Upper lobe of left lung (tissue), 6 donors: ENCODE data around the gene SLCO3A1. TPM values are rescaled to one million over a fixed set of nuclear protein-coding genes. Genes with fewer than 3 reads are reported as not detected.
A peak's percentile ranks its signal among the peaks of the same experiment; 100 is the strongest.

ENCODE experiments used
- ATAC-seq, 2 donors: fragments of 200-7000 bp; cut with Tn5 transposase; one replicate each; pipeline ENCODE4 v1.9.1; 2022; ENCODE audit warnings: mild to moderate bottlenecking in 2 of 2, moderate library complexity in 2 of 2; ENCODE audit not compliant: low FRiP score in 2 of 2
- DNase-seq, 2 donors: peaks; one replicate each; pipeline ENCODE4 v3.0.0-alpha.2; 2019 to 2020
- H3K27ac ChIP-seq, 4 donors: fragments of 200-600 bp; sonication (generic); one replicate each; pipeline ENCODE4 v1.5.1; 2016 to 2019
- H3K27me3 ChIP-seq, 4 donors: fragments of 200-600 bp; sonication (generic); one replicate each; pipeline ENCODE4 v1.5.1; 2017 to 2019
- H3K36me3 ChIP-seq, 4 donors: fragments of 200-600 bp; sonication (generic); one replicate each; pipeline ENCODE4 v1.5.1; 2016 to 2019
- H3K4me1 ChIP-seq, 4 donors: fragments of 200-600 bp; sonication (generic); one replicate each; pipeline ENCODE4 v1.5.1; 2018 to 2019
- H3K4me3 ChIP-seq, 4 donors: fragments of 200-600 bp; sonication (generic); one replicate each; pipeline ENCODE4 v1.5.1; 2017 to 2019; ENCODE audit warnings: mild to moderate bottlenecking in 2 of 4, moderate library complexity in 1 of 4
- H3K9me3 ChIP-seq, 4 donors: fragments of 200-600 bp; sonication (generic); one replicate each; pipeline ENCODE4 v1.5.1; 2018 to 2019
- EP300 ChIP-seq, 4 donors: sonication (generic); formaldehyde crosslinking; IDR thresholded peaks; one replicate each; pipeline ENCODE4 v1.5.1; 2017; ENCODE audit warnings: antibody characterized with exemption in 4 of 4, control low read depth in 2 of 4
- POLR2A ChIP-seq, 4 donors: fragments of 450-650 bp; IDR thresholded peaks; one replicate each; pipeline ENCODE4 v1.5.1; 2016 to 2017; ENCODE audit warnings: antibody characterized with exemption in 4 of 4, mild to moderate bottlenecking in 2 of 4
- POLR2AphosphoS5 ChIP-seq, 2 donors: sonication (generic); formaldehyde crosslinking; IDR thresholded peaks; one replicate each; pipeline ENCODE4 v1.5.1; 2017; ENCODE audit warnings: antibody characterized with exemption in 2 of 2
- WGBS, 2 donors: methylation state at CpG; one replicate each; pipeline ENCODE4 v1.1.5; 2017 to 2018; 5-methylcytosine and 5-hydroxymethylcytosine counted together
- total RNA-seq, 6 donors: library from RNA; depleted of rRNA in 4 of 6; stranded (reverse); fragments of >200 nt in 4 of 6; gene quantifications; one replicate each; pipeline versions ENCODE4 v1.1.0 to v1.2.1, GENCODE V29; 2016 to 2021
- TF ChIP-seq, protein P1 (sequence below), 6 experiments: fragments of 450-650 bp in 4 of 6; fragments of 200-600 bp in 2 of 6; sonication (generic) in 2 of 6; IDR thresholded peaks; one replicate each; pipeline ENCODE4 v1.5.1; 2016 to 2019; ENCODE audit warnings: antibody characterized with exemption in 6 of 6
- donor health status: DM: no; HTN: no; CAD: no; lungs with moderate emphysema.
- donor health status: DM: no; HTN: yes; CAD: no; lungs with severe emphysema.

The SLCO3A1 gene
- total RNA-seq, 6 donors from 2014 or later: 29.3 to 56.6 (median 46.7) TPM

GRCh38 chr15:91929509-91929908, 76.0 kb downstream of the SLCO3A1 start:
- TF ChIP-seq, protein P1, sequence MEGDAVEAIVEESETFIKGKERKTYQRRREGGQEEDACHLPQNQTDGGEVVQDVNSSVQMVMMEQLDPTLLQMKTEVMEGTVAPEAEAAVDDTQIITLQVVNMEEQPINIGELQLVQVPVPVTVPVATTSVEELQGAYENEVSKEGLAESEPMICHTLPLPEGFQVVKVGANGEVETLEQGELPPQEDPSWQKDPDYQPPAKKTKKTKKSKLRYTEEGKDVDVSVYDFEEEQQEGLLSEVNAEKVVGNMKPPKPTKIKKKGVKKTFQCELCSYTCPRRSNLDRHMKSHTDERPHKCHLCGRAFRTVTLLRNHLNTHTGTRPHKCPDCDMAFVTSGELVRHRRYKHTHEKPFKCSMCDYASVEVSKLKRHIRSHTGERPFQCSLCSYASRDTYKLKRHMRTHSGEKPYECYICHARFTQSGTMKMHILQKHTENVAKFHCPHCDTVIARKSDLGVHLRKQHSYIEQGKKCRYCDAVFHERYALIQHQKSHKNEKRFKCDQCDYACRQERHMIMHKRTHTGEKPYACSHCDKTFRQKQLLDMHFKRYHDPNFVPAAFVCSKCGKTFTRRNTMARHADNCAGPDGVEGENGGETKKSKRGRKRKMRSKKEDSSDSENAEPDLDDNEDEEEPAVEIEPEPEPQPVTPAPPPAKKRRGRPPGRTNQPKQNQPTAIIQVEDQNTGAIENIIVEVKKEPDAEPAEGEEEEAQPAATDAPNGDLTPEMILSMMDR (IDR thresholded peaks at IDR 0.05): no peak
- DNase-seq (no peak), ATAC-seq (no peak)
- Histone ChIP-seq H3K9me3 (no peaks in the 10 kb centered on the region), H3K4me3 (no peak overlapping the region), H3K36me3 (no peaks in the 10 kb centered on the region), H3K4me1 (peaks cover 9 to 49% (median 38%) of the 10 kb centered on the region in 4 donors), H3K27ac (peak overlapping the region in 3 of 4 donors; percentile 17 to 60 (median 47)), H3K27me3 (no peaks in the 10 kb centered on the region)
- 56 to 72% methylated on average over 2 of the region's 2 CpGs for WGBS, 2 donors

DNA sequence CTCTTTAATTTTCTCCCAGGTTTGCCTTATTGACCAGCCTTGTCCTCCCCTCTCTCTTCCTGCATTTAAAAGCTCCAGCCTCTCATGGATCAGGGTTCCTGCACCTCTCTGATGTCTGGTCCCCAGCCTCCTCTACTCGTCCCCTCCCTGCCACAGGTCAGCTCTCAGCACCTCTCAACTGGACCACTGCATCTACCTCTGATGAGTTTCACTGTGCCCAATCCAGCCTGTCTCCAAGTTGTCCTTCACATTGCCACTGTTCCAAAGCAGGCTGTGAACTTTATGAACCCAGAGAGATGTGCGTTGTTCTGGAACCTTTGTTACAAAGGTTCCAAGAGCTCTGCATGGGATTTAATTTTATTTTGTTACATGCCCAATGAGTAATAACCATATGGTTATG, 76.6 kb downstream of the SLCO3A1 start:
- Histone ChIP-seq H3K9me3 (no peaks in the 10 kb centered on the region), H3K4me1 (peaks cover 6 to 46% (median 33%) of the 10 kb centered on the region in 4 donors), H3K4me3 (no peak overlapping the region), H3K27ac (peak overlapping the region in 2 of 4 donors; percentile 18 to 47), H3K36me3 (no peaks in the 10 kb centered on the region), H3K27me3 (no peaks in the 10 kb centered on the region)
- ATAC-seq: no peak
- 92 to 95% methylated on average over 2 of the region's 2 CpGs for WGBS, 2 donors
- DNase-seq: no peak
- no peak for TF ChIP-seq POLR2A (IDR thresholded peaks at IDR 0.05)
- no peak for TF ChIP-seq EP300 (IDR thresholded peaks at IDR 0.05)
- TF ChIP-seq POLR2AphosphoS5 (IDR thresholded peaks at IDR 0.05): no peak
- TF ChIP-seq, protein P1 (IDR thresholded peaks at IDR 0.05): no peak

GRCh38 chr15:91936182-91936775, 82.8 kb downstream of the SLCO3A1 start:
- no peak for DNase-seq
- Histone ChIP-seq H3K4me1 (peaks cover 19 to 30% (median 27%) of the 10 kb centered on the region in 4 donors), H3K27me3 (no peaks in the 10 kb centered on the region), H3K4me3 (no peak overlapping the region), H3K27ac (no peak overlapping the region), H3K36me3 (no peaks in the 10 kb centered on the region), H3K9me3 (no peaks in the 10 kb centered on the region)
- no peak for ATAC-seq
- TF ChIP-seq, protein P1 (IDR thresholded peaks at IDR 0.05): no peak
- no peak for TF ChIP-seq POLR2AphosphoS5 (IDR thresholded peaks at IDR 0.05)
- WGBS, 2 donors: 83 to 90% methylated on average over 7 of the region's 7 CpGs

- no peak overlapping the region for H3K27ac ChIP-seq
- H3K4me3 ChIP-seq: no peak overlapping the region
- peaks cover 23 to 37% (median 34%) of the 10 kb centered on the region in 4 donors for H3K4me1 ChIP-seq
- 76 to 78% methylated on average over 4 of the region's 4 CpGs for WGBS, 2 donors
- no peaks in the 10 kb centered on the region for H3K9me3 ChIP-seq
- ATAC-seq (no peak), DNase-seq (no peak)
- TF ChIP-seq, protein P1 (IDR thresholded peaks at IDR 0.05): no peak
- TF ChIP-seq POLR2A (IDR thresholded peaks at IDR 0.05) (no peak), POLR2AphosphoS5 (IDR thresholded peaks at IDR 0.05) (no peak), EP300 (IDR thresholded peaks at IDR 0.05) (no peak)
- no peaks in the 10 kb centered on the region for H3K27me3 ChIP-seq
- no peaks in the 10 kb centered on the region for H3K36me3 ChIP-seq
Observed at GRCh38 chr15:91936927-91937326, 83.4 kb downstream of the SLCO3A1 start.

DNA sequence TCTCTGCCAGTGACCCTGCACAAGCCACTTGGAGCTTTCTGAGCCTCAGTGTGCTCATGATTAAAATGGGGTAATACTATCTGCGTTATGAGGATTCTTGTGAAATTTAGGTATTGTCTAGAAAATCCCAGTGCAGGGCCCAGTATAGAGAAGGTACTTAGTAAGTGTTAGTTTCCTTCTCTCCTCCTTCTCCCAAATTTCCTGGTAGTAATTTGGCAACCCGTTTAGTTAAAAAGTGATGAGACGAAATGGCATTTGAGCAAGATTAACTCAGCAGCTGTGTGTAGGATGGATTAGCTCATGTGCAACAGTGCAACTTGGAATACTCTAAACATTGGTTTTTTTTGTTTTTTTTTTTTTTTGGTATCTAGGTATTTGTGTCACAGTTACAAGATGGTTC, 84.6 kb downstream of the SLCO3A1 start:
- H3K27me3 ChIP-seq: no peaks in the 10 kb centered on the region
- no peak for ATAC-seq
- H3K4me1 ChIP-seq: peaks cover 35 to 48% (median 45%) of the 10 kb centered on the region in 4 donors
- no peaks in the 10 kb centered on the region for H3K9me3 ChIP-seq
- 68 to 89% methylated on average over 3 of the region's 3 CpGs for WGBS, 2 donors
- TF ChIP-seq, protein P1 (IDR thresholded peaks at IDR 0.05): no peak
- no peak for TF ChIP-seq EP300 (IDR thresholded peaks at IDR 0.05)
- TF ChIP-seq POLR2AphosphoS5 (IDR thresholded peaks at IDR 0.05): no peak
- no peak for TF ChIP-seq POLR2A (IDR thresholded peaks at IDR 0.05)
- no peaks in the 10 kb centered on the region for H3K36me3 ChIP-seq
- no peak overlapping the region for H3K4me3 ChIP-seq
- no peak for DNase-seq
- H3K27ac ChIP-seq: no peak overlapping the region
